CD4-positive, CD25-positive, alpha-beta regulatory T cell (primary cell): Measurements from ENCODE around the gene FCER2. TPM values are rescaled to one million over a fixed set of nuclear protein-coding genes. Genes with fewer than 3 reads are reported as not detected.

Experiments
- ATAC-seq, 2 donors: fragments of 150-1000 bp; cut with Tn5 transposase; one replicate each; pipeline ENCODE4 v1.10.0; 2021; ENCODE audit warnings: low read depth in 2 of 2, moderate number of reproducible peaks in 2 of 2, moderate library complexity in 1 of 2
- DNase-seq, 3 donors: peaks; one replicate each; pipeline versions ENCODE4 v3.0.0 to v3.0.0-alpha.2; 2012 to 2022; ENCODE audit warnings: mixed read lengths in 1 of 3
- H3K27ac ChIP-seq: one replicate; pipeline ENCODE4 v1.7.0; 2013; ENCODE audit warnings: mild to moderate bottlenecking, low read length; ENCODE audit not compliant: insufficient read depth, poor library complexity, severe bottlenecking
- H3K27me3 ChIP-seq: one replicate; pipeline ENCODE4 v1.7.0; 2013; ENCODE audit warnings: low read length; ENCODE audit not compliant: control insufficient read depth, insufficient read depth
- H3K36me3 ChIP-seq: one replicate; pipeline ENCODE4 v1.7.0; 2013; ENCODE audit warnings: mild to moderate bottlenecking, low read length, moderate library complexity; ENCODE audit not compliant: control insufficient read depth, insufficient read depth
- H3K4me1 ChIP-seq: 2 replicates; pipeline ENCODE4 v1.7.0; 2013; ENCODE audit warnings: mild to moderate bottlenecking, low read length; ENCODE audit not compliant: insufficient read depth, control insufficient read depth, poor library complexity, severe bottlenecking
- H3K4me3 ChIP-seq: one replicate; pipeline ENCODE4 v1.7.0; 2013; ENCODE audit warnings: low read depth, mild to moderate bottlenecking, low read length, moderate library complexity
- H3K9me3 ChIP-seq, 2 experiments: 1 replicate in 1 of 2; 2 replicates in 1 of 2; pipeline ENCODE4 v1.7.0; 2013; ENCODE audit warnings: low read length in 2 of 2, mild to moderate bottlenecking in 1 of 2, moderate library complexity in 1 of 2; ENCODE audit not compliant: control insufficient read depth in 2 of 2
- H3K27ac Mint-ChIP-seq, 3 donors: one replicate each; pipeline ENCODE4 v1.8.0; 2020 to 2022; ENCODE audit warnings: mild to moderate bottlenecking in 3 of 3, mixed read lengths in 3 of 3, moderate library complexity in 2 of 3
- H3K27me3 Mint-ChIP-seq: one replicate; pipeline ENCODE4 v1.8.0; 2022; ENCODE audit warnings: mild to moderate bottlenecking, mixed read lengths
- H3K36me3 Mint-ChIP-seq: one replicate; pipeline ENCODE4 v1.8.0; 2020; ENCODE audit warnings: mixed read lengths
- H3K4me1 Mint-ChIP-seq, 4 donors: one replicate each; pipeline ENCODE4 v1.8.0; 2020 to 2022; ENCODE audit warnings: mixed read lengths in 4 of 4, mild to moderate bottlenecking in 1 of 4
- H3K4me3 Mint-ChIP-seq, 4 donors: one replicate each; pipeline ENCODE4 v1.8.0; 2020 to 2022; ENCODE audit warnings: mild to moderate bottlenecking in 4 of 4, mixed read lengths in 4 of 4, moderate library complexity in 3 of 4
- H3K9me3 Mint-ChIP-seq, 7 donors: one replicate each; pipeline ENCODE4 v1.8.0; 2020 to 2022; ENCODE audit warnings: mixed read lengths in 7 of 7, mild to moderate bottlenecking in 3 of 7, moderate library complexity in 2 of 7
- polyA plus RNA-seq, 4 donors: library from polyadenylated mRNA; unstranded; fragments of 300-500 nt; fragmentation: Illumina TruSeq; gene quantifications; one replicate each; pipeline ENCODE4 v1.2.3, GENCODE V29; 2021
- total RNA-seq: library from RNA; stranded (reverse); gene quantifications from one replicate; pipeline ENCODE4 v1.2.3, GENCODE V29; 2022

The FCER2 gene
- total and polyA plus RNA-seq, 5 donors from 2014 or later = 0.34 to 4.5 (median 0.48) TPM; not detected in 2

- DNase-seq = peak in 1 of 3 donors; percentile 39
- Mint-ChIP-seq H3K27me3 (peaks cover 49% of the 10 kb centered on the region), H3K36me3 (no peaks in the 10 kb centered on the region), H3K27ac (no peak overlapping the region), H3K4me3 (peak overlapping the region in 2 of 4 donors; percentile 50 to 62), H3K4me1 (peaks cover 2 to 11% (median 6%) of the 10 kb centered on the region in 4 donors), H3K9me3 (no peaks in the 10 kb centered on the region)
- H3K36me3 ChIP-seq = no peaks in the 10 kb centered on the region
- H3K9me3 ChIP-seq = no peaks in the 10 kb centered on the region
- no peaks in the 10 kb centered on the region for H3K27me3 ChIP-seq
- H3K27ac ChIP-seq = no peak overlapping the region
- H3K4me3 ChIP-seq = no peak overlapping the region
- H3K4me1 ChIP-seq = peaks cover 3% of the 10 kb centered on the region
- ATAC-seq = peak in 1 of 2 donors; percentile 28
These were observed 31.7 kb downstream of the FCER2 start for GRCh38 chr19:7670150-7670783.

DNA sequence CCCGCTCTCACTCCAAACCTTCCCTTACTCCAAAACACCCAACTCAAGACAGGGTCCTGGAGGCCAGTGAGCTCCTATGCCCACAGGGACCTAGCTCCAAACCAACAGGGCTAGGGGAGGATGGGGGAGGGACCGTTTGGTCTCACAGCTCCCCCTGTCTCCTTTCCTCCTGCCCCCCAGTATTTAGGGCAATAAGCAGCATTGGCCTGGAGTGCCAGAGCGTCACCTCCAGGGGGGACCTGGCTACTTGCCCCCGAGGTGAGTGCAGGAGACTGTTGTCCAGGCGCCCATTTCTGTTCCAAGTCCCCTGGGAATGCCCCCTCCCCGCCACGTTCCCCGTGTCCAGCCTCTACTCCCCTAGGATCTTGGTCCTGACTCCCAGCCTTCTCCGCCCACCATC is 32.3 kb downstream of the FCER2 start:
- ATAC-seq (no peak), DNase-seq (no peak)
- H3K27ac ChIP-seq = no peak overlapping the region
- Mint-ChIP-seq H3K27me3 (peaks cover 54% of the 10 kb centered on the region), H3K4me1 (peaks cover 2 to 11% (median 5%) of the 10 kb centered on the region in 4 donors), H3K36me3 (no peaks in the 10 kb centered on the region), H3K27ac (no peak overlapping the region), H3K4me3 (peak overlapping the region in 1 of 4 donors; percentile 15), H3K9me3 (no peaks in the 10 kb centered on the region)
- H3K9me3 ChIP-seq = no peaks in the 10 kb centered on the region
- H3K27me3 ChIP-seq = no peaks in the 10 kb centered on the region
- peaks cover 3% of the 10 kb centered on the region for H3K4me1 ChIP-seq
- no peaks in the 10 kb centered on the region for H3K36me3 ChIP-seq
- H3K4me3 ChIP-seq = no peak overlapping the region

DNA sequence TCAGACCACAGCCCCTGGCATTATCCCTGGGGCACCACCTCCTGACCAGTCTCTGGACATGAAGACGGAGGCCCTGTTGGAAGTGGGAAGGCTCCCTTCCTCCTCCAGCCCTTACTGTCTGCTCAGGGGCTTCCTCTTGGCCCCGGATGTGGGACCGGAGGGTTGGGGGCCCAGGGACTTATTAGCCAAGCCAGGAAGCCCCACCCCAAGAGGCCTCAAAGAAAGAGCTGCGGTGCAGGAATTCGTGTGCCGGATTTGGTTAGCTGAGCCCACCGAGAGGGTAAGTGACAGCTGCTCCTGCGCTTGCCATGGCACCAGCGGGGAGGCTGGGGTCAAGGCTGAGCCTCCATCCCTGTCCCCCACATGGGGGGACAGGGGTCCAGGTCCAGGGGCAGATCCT is 33.1 kb downstream of the FCER2 start, which contains the start of gene RETN:
Gene RETN, plus strand, starts transcription at position 208 of the 400 bp plus-strand sequence. CDS start 278 bp downstream, outside the sequence.
- H3K9me3 Mint-ChIP-seq = no peaks in the 10 kb centered on the region
- peaks cover 0 to 7% (median 4%) of the 10 kb centered on the region in 4 donors for H3K4me1 Mint-ChIP-seq
- no peak for ATAC-seq
- DNase-seq = no peak
- H3K27me3 Mint-ChIP-seq = peaks cover 48% of the 10 kb centered on the region
- H3K36me3 Mint-ChIP-seq = no peaks in the 10 kb centered on the region
- peaks cover 3% of the 10 kb centered on the region for H3K4me1 ChIP-seq
- no peaks in the 10 kb centered on the region for H3K27me3 ChIP-seq
- no peak within 1 kb of the TSS for H3K4me3 ChIP-seq
- H3K4me3 Mint-ChIP-seq = peak within 1 kb of the TSS in 1 of 4 donors; percentile 15
- no peaks in the 10 kb centered on the region for H3K36me3 ChIP-seq
- no peak within 1 kb of the TSS for H3K27ac Mint-ChIP-seq
- H3K9me3 ChIP-seq = no peaks in the 10 kb centered on the region
- no peak within 1 kb of the TSS for H3K27ac ChIP-seq

GRCh38 chr19:7665076-7665475 is 36.9 kb downstream of the FCER2 start:
- Mint-ChIP-seq H3K36me3 (no peaks in the 10 kb centered on the region), H3K4me1 (peaks cover 0 to under 1% (median under 1%) of the 10 kb centered on the region in 4 donors), H3K4me3 (no peak overlapping the region), H3K27me3 (peaks cover 29% of the 10 kb centered on the region), H3K27ac (no peak overlapping the region), H3K9me3 (no peaks in the 10 kb centered on the region)
- no peaks in the 10 kb centered on the region for H3K36me3 ChIP-seq
- H3K4me1 ChIP-seq = peaks cover under 1% of the 10 kb centered on the region
- no peaks in the 10 kb centered on the region for H3K9me3 ChIP-seq
- no peak overlapping the region for H3K27ac ChIP-seq
- ATAC-seq (no peak), DNase-seq (no peak)
- no peak overlapping the region for H3K4me3 ChIP-seq
- H3K27me3 ChIP-seq = no peaks in the 10 kb centered on the region

DNA sequence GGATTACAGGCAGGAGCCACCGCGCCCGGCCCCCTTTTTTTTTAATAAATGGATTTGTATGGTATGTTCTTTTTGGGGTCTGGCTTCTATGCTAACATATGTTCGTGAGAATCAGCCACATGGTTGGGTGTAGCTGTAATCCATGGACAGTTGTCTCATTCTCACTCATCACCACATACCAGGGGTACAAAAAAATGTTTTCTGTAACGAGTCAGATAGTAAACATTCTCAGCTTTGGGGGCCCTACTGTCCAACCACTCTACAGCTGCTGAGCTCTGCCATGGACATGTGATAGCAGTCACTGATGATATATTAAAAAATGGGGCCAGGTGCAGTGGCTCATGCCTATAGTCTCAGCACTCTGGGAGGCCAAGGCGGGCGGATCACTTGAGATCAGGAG is 38.2 kb downstream of the FCER2 start:
- no peaks in the 10 kb centered on the region for H3K36me3 Mint-ChIP-seq
- peaks cover 25% of the 10 kb centered on the region for H3K27me3 Mint-ChIP-seq
- H3K9me3 Mint-ChIP-seq = no peaks in the 10 kb centered on the region
- no peak overlapping the region for H3K27ac ChIP-seq
- no peaks in the 10 kb centered on the region for H3K36me3 ChIP-seq
- no peak for DNase-seq
- no peaks in the 10 kb centered on the region for H3K4me1 ChIP-seq
- H3K4me1 Mint-ChIP-seq = peaks cover 0 to 5% (median 0%) of the 10 kb centered on the region in 4 donors
- H3K4me3 Mint-ChIP-seq = no peak overlapping the region
- H3K27ac Mint-ChIP-seq = peak overlapping the region in 1 of 3 donors; percentile 56
- no peaks in the 10 kb centered on the region for H3K27me3 ChIP-seq
- H3K4me3 ChIP-seq = no peak overlapping the region
- no peak for ATAC-seq
- no peaks in the 10 kb centered on the region for H3K9me3 ChIP-seq

DNA sequence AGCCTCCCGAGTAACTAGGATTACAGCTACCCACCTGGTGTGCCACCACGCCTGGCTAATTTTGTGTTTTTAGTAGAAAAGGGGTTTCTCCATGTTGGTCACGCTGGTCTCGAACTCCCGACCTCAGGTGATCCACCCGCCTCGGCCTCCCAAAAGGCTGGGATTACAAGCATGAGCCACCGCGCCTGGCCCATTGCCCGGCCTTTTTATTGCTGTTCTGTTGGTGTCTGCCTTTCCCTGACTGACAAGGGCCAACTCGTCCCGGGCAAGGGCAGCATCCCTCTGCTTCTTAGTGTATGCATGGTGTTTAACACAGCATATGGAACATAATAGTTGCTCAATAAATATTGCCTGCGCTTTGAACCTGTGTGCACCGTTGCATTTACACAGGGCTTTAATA is 39.3 kb downstream of the FCER2 start:
- H3K4me3 ChIP-seq = no peak overlapping the region
- H3K4me1 ChIP-seq = peaks cover 7% of the 10 kb centered on the region
- Mint-ChIP-seq H3K9me3 (no peaks in the 10 kb centered on the region), H3K36me3 (no peaks in the 10 kb centered on the region), H3K4me3 (peak overlapping the region in 1 of 4 donors; percentile 69), H3K27me3 (peaks cover 25% of the 10 kb centered on the region), H3K4me1 (peaks cover 6 to 14% (median 8%) of the 10 kb centered on the region in 4 donors), H3K27ac (no peak overlapping the region)
- no peaks in the 10 kb centered on the region for H3K36me3 ChIP-seq
- H3K9me3 ChIP-seq = no peaks in the 10 kb centered on the region
- H3K27me3 ChIP-seq = no peaks in the 10 kb centered on the region
- no peak overlapping the region for H3K27ac ChIP-seq
- ATAC-seq = no peak
- no peak for DNase-seq

GRCh38 chr19:7661744-7662538 is 40.0 kb downstream of the FCER2 start:
- H3K27ac Mint-ChIP-seq = peak overlapping the region in 1 of 3 donors; percentile 64
- Histone ChIP-seq H3K27ac (no peak overlapping the region), H3K4me1 (peaks cover 14% of the 10 kb centered on the region), H3K27me3 (no peaks in the 10 kb centered on the region), H3K36me3 (no peaks in the 10 kb centered on the region), H3K4me3 (no peak overlapping the region), H3K9me3 (no peaks in the 10 kb centered on the region)
- peak overlapping the region in 1 of 4 donors; percentile 38 for H3K4me3 Mint-ChIP-seq
- no peak for ATAC-seq
- peaks cover 6 to 21% (median 12%) of the 10 kb centered on the region in 4 donors for H3K4me1 Mint-ChIP-seq
- no peaks in the 10 kb centered on the region for H3K9me3 Mint-ChIP-seq
- H3K27me3 Mint-ChIP-seq = peaks cover 22% of the 10 kb centered on the region
- no peaks in the 10 kb centered on the region for H3K36me3 Mint-ChIP-seq
- no peak for DNase-seq
